Nephron (organoid): ENCODE results near the gene ATP6V1F.
A peak's percentile ranks its signal among the peaks of the same experiment; 100 is the strongest.

Source experiments
- H3K27ac Mint-ChIP-seq, 3 experiments: 2 replicates each; pipeline ENCODE4 v1.8.0; 2020; ENCODE audit warnings: mixed read lengths in 3 of 3, mild to moderate bottlenecking in 2 of 3, moderate library complexity in 1 of 3
- H3K27me3 Mint-ChIP-seq: 2 replicates; pipeline ENCODE4 v1.8.0; 2021; ENCODE audit warnings: low read depth, mild to moderate bottlenecking, moderate library complexity, mixed read lengths
- H3K36me3 Mint-ChIP-seq: 2 replicates; pipeline ENCODE4 v1.8.0; 2020; ENCODE audit warnings: low read depth, mixed read lengths
- H3K4me1 Mint-ChIP-seq: 2 replicates; pipeline ENCODE4 v1.8.0; 2020; ENCODE audit warnings: mixed read lengths
- H3K4me3 Mint-ChIP-seq, 3 experiments: 2 replicates each; pipeline ENCODE4 v1.8.0; 2020; ENCODE audit warnings: mild to moderate bottlenecking in 3 of 3, mixed read lengths in 3 of 3, moderate library complexity in 2 of 3
- H3K9me3 Mint-ChIP-seq: 2 replicates; pipeline ENCODE4 v1.8.0; 2020; ENCODE audit warnings: mixed read lengths
- TF ChIP-seq, protein P1 (sequence below), 3 experiments: fragments of 200-600 bp; sonication (generic); IDR thresholded peaks; one replicate each; pipeline ENCODE4 v1.5.0; 2021; ENCODE audit warnings: antibody characterized with exemption in 3 of 3; ENCODE audit not compliant: unreplicated experiment in 3 of 3

Gene ATP6V1F

GRCh38 chr7:128906766-128907559 is 44.3 kb downstream of the ATP6V1F start:
- no peak overlapping the region for H3K4me3 Mint-ChIP-seq
- peaks cover 30% of the 10 kb centered on the region for H3K4me1 Mint-ChIP-seq
- H3K27me3 Mint-ChIP-seq, result peaks cover 31% of the 10 kb centered on the region
- peaks cover 36% of the 10 kb centered on the region for H3K36me3 Mint-ChIP-seq
- no peak overlapping the region for H3K27ac Mint-ChIP-seq
- TF ChIP-seq, protein P1, sequence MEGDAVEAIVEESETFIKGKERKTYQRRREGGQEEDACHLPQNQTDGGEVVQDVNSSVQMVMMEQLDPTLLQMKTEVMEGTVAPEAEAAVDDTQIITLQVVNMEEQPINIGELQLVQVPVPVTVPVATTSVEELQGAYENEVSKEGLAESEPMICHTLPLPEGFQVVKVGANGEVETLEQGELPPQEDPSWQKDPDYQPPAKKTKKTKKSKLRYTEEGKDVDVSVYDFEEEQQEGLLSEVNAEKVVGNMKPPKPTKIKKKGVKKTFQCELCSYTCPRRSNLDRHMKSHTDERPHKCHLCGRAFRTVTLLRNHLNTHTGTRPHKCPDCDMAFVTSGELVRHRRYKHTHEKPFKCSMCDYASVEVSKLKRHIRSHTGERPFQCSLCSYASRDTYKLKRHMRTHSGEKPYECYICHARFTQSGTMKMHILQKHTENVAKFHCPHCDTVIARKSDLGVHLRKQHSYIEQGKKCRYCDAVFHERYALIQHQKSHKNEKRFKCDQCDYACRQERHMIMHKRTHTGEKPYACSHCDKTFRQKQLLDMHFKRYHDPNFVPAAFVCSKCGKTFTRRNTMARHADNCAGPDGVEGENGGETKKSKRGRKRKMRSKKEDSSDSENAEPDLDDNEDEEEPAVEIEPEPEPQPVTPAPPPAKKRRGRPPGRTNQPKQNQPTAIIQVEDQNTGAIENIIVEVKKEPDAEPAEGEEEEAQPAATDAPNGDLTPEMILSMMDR (IDR thresholded peaks at IDR 0.05; ENCODE audit: unreplicated experiment in 3 of 3), result no peak
- H3K9me3 Mint-ChIP-seq, result no peaks in the 10 kb centered on the region

DNA sequence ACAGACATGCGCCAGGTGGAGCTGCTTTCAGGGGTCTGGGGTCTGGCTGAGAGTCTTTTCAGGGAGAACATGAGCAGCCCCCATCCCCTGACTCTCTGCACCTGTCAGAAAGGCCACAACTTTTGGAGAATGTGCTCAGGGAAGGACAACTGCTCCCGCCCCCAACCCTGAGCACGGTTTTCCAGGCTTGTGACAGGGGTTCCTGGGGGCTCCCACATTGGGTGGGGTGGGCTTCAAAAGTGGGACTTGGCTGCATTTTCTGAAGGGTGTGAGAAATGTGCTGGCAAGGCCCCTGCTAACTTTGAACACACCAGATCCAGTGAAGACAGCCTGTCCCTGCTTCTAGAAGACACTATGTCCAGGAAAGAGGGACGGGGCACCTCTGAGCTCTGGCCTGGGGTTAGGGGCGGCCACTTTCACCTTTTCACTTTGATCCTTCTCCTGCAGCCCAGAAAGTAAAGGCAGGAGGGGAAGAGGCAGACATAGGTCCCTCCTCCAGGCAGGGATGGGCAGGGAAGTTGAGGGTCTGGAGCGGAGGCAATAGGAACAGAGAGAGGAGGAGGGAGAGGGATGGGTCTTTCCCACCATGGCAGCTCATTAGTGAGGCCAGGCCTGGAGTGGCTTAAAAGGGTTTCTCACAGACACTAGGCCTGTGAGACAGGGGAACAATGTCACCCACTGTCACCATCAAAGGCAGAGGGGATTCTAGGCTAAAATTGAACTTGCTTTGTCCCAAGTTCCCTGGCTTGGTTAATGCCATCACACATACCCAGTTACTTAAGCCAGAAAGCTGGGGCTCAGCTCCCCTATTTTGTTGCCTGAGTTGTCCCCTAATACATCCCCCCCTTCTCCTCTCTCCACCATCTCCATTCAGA is 46.3 kb downstream of the ATP6V1F start:
- peaks cover 33% of the 10 kb centered on the region for H3K4me1 Mint-ChIP-seq
- peak overlapping the region; percentile 89 to 91 (median 91) for H3K4me3 Mint-ChIP-seq
- TF ChIP-seq, protein P1 (IDR thresholded peaks at IDR 0.05; ENCODE audit: unreplicated experiment in 3 of 3), result no peak
- no peaks in the 10 kb centered on the region for H3K9me3 Mint-ChIP-seq
- peaks cover 37% of the 10 kb centered on the region for H3K27me3 Mint-ChIP-seq
- H3K27ac Mint-ChIP-seq, result peak overlapping the region; percentile 86 to 98 (median 91)
- H3K36me3 Mint-ChIP-seq, result peaks cover 23% of the 10 kb centered on the region

DNA sequence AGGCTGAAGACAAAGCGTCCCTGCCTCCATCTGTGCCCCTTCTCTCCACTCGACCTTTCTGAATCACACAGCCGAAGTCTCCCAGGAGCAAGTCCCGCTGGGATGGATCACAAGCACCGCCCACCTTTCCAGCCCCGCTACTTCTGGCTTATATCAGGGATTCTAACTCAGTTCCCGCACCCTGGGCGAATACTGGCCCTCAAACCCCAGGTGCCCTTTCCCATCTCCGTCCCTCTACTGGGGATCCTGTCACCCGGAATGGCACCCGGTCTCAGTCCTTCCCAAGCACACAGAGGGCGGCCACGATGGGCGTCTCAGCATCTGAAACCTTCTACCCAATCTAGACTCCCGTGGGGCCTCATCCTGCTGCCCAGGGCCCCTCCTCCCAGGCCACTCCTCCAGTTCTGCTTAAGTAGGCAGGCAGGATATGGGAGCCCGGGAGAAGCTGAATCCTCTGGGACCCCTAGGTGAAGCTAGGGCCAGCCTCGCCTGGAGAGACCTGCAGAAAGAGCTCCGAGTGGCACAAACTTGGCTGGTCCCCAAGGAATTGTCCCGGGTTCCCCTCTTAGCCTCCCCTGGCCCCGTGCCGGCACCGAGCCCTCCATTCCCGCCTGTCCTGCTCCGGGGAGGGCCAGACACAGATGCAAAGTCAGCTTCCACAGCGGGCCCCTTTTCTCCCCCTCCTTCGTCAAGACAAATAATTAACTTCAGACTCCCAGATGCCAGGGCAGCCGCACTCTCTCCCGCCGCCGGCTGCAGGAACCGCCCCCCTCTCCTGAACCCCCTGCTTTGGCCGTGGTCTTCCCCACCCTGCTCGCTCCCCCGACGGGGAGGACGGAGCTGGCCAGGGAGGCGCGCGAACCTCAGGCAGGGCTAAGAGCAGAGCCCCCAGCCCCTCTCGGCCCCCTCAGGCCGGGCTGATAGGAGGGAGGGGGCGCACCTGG is 47.2 kb downstream of the ATP6V1F start:
- peaks cover 18% of the 10 kb centered on the region for H3K36me3 Mint-ChIP-seq
- peaks cover 43% of the 10 kb centered on the region for H3K27me3 Mint-ChIP-seq
- peaks cover 33% of the 10 kb centered on the region for H3K4me1 Mint-ChIP-seq
- TF ChIP-seq, protein P1 (IDR thresholded peaks at IDR 0.05; ENCODE audit: unreplicated experiment in 3 of 3), result no peak
- no peaks in the 10 kb centered on the region for H3K9me3 Mint-ChIP-seq
- H3K4me3 Mint-ChIP-seq, result peak overlapping the region; percentile 89 to 91 (median 91)
- H3K27ac Mint-ChIP-seq, result peak overlapping the region; percentile 86 to 98 (median 91)

DNA sequence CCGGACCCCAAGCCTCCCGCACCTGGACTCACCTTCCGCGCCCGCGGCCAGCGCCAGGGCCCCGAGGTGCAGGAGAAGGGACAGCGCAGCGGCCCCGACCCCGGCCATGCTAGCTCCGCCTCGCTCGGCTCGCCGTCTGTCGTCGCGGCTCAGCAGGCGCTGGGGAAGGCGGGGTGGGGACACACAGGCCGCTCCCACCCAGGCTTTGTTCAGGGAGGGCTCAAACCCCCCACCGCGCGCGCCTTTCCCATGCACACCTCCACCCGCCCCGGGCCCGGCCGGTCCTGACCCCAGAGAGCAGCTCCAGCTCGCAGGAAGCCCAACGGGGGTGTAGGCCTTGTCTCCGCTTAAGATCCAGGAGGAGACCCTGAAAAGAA is 47.9 kb downstream of the ATP6V1F start, which contains the start of gene KCP:
KCP (minus strand) TSS at position 141 of the 377 bp plus-strand sequence; CDS start at position 108, 33 bp downstream.
- H3K4me1 Mint-ChIP-seq, result peaks cover 33% of the 10 kb centered on the region
- H3K4me3 Mint-ChIP-seq, result peak within 1 kb of the TSS; percentile 89 to 91 (median 91)
- peaks cover 12% of the 10 kb centered on the region for H3K36me3 Mint-ChIP-seq
- TF ChIP-seq, protein P1 (IDR thresholded peaks at IDR 0.05; ENCODE audit: unreplicated experiment in 3 of 3), result no peak
- no peaks in the 10 kb centered on the region for H3K9me3 Mint-ChIP-seq
- peaks cover 44% of the 10 kb centered on the region for H3K27me3 Mint-ChIP-seq
- H3K27ac Mint-ChIP-seq, result peak within 1 kb of the TSS; percentile 96 to 98 (median 97)

DNA sequence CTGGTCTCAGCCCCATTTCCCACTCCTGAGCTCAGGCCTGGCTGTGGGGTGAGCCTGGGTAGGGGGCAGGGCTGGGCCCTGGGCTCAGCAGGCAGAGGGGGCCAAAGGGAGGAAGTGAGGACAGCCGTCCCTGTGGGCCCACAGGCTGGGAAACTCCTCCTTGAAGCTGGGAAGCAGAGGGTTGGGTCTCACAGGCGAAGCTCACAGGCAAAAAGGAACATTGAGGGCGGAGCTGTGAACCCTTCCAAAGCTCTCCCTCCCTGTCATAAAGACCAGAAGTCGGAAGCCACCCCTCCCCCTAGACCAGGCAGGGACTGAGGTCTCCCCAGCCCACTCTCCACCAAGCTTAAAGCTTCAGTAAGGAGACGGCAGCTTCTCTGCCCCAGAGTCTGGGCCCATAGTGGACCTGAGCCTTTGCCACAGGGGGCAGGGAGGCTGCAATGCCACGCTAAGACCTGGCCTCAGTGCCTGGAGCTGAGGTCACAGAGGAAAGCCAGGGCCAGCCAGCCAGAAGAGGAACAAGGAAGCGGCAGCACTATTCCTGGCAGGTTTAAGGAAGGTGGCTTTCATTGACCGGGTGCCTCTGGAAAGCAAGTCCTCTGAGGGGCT is 48.9 kb downstream of the ATP6V1F start:
- TF ChIP-seq, protein P1 (IDR thresholded peaks at IDR 0.05; ENCODE audit: unreplicated experiment in 3 of 3), result no peak
- Mint-ChIP-seq H3K4me3 (peak overlapping the region; percentile 84 to 91 (median 88)), H3K4me1 (peaks cover 33% of the 10 kb centered on the region), H3K36me3 (peaks cover 4% of the 10 kb centered on the region), H3K27ac (peak overlapping the region; percentile 96 to 98 (median 97)), H3K9me3 (no peaks in the 10 kb centered on the region), H3K27me3 (peaks cover 47% of the 10 kb centered on the region)
